Right atrium auricular region (tissue), 2 donors: ENCODE measurements around the gene CYTH1. TPM values are rescaled to one million over a fixed set of nuclear protein-coding genes. Genes with fewer than 3 reads are reported as not detected.

ENCODE experiments used
- DNase-seq: peaks from one replicate; pipeline ENCODE4 v3.0.0-alpha.2; 2019; ENCODE audit warnings: low spot score
- H3K27ac ChIP-seq, 2 donors: fragments of 200-600 bp; sonication (generic); 1 replicate in 1 of 2; 2 replicates in 1 of 2; pipeline ENCODE4 v1.5.1; 2016 to 2019
- H3K27me3 ChIP-seq, 2 donors: fragments of 200-600 bp; sonication (generic); one replicate each; pipeline versions ENCODE4 v1.5.1 to v1.6.0; 2017 to 2019
- H3K36me3 ChIP-seq: fragments of 200-600 bp; sonication (generic); one replicate; pipeline ENCODE4 v1.5.1; 2016
- H3K4me1 ChIP-seq, 2 donors: fragments of 200-600 bp; sonication (generic); one replicate each; pipeline versions ENCODE4 v1.5.1 to v1.6.0; 2017 to 2019
- H3K4me3 ChIP-seq, 2 donors: fragments of 200-600 bp; sonication (generic); 1 replicate in 1 of 2; 2 replicates in 1 of 2; pipeline ENCODE4 v1.5.1; 2017 to 2019; ENCODE audit warnings: mild to moderate bottlenecking in 1 of 2, moderate library complexity in 1 of 2
- H3K9me3 ChIP-seq, 2 donors: fragments of 200-600 bp; sonication (generic); one replicate each; pipeline ENCODE4 v1.5.1; 2019
- total RNA-seq, 2 donors: library from RNA; depleted of rRNA; stranded (reverse); fragments of >200 nt; gene quantifications; one replicate each; pipeline ENCODE4 v1.1.0, GENCODE V29; 2016
- TF ChIP-seq, protein P1 (sequence below), 2 donors: fragments of 200-600 bp; sonication (generic); IDR thresholded peaks; one replicate each; pipeline ENCODE4 v1.5.1; 2019; ENCODE audit warnings: antibody characterized with exemption in 2 of 2

Gene CYTH1
- total RNA-seq, 2 donors from 2014 or later, result 23.8 to 31.0 TPM

GRCh38 chr17:78637643-78638420 is 144.2 kb downstream of the CYTH1 start:
- no peaks in the 10 kb centered on the region for H3K36me3 ChIP-seq
- TF ChIP-seq, protein P1, sequence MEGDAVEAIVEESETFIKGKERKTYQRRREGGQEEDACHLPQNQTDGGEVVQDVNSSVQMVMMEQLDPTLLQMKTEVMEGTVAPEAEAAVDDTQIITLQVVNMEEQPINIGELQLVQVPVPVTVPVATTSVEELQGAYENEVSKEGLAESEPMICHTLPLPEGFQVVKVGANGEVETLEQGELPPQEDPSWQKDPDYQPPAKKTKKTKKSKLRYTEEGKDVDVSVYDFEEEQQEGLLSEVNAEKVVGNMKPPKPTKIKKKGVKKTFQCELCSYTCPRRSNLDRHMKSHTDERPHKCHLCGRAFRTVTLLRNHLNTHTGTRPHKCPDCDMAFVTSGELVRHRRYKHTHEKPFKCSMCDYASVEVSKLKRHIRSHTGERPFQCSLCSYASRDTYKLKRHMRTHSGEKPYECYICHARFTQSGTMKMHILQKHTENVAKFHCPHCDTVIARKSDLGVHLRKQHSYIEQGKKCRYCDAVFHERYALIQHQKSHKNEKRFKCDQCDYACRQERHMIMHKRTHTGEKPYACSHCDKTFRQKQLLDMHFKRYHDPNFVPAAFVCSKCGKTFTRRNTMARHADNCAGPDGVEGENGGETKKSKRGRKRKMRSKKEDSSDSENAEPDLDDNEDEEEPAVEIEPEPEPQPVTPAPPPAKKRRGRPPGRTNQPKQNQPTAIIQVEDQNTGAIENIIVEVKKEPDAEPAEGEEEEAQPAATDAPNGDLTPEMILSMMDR (IDR thresholded peaks at IDR 0.05), result no peak
- no peak overlapping the region for H3K27ac ChIP-seq
- H3K4me1 ChIP-seq, result no peaks in the 10 kb centered on the region
- no peak overlapping the region for H3K4me3 ChIP-seq
- no peak for DNase-seq
- H3K27me3 ChIP-seq, result no peaks in the 10 kb centered on the region
- H3K9me3 ChIP-seq, result no peaks in the 10 kb centered on the region

DNA sequence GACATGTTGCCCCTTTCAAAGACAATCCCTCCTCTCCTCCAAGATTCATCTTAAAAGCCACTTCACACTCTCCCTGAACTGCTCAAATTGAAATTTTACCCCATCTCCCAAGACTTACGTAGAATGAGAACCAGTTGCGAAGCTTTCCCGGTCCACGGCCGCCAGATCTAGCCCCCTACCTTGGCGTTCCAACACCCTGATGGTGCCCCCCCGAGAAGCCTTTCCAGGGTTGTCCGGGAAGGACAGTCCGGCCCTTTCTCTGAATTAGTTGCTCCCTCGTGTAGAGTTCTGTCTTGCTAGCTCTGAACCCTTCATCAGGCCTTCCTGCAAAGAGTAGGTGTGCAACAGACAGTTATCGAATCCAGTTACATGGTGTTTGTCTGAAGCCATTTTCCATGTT is 144.9 kb downstream of the CYTH1 start:
- Histone ChIP-seq H3K36me3 (no peaks in the 10 kb centered on the region), H3K9me3 (no peaks in the 10 kb centered on the region), H3K4me3 (no peak overlapping the region), H3K4me1 (no peaks in the 10 kb centered on the region), H3K27ac (no peak overlapping the region), H3K27me3 (no peaks in the 10 kb centered on the region)
- DNase-seq, result no peak
- TF ChIP-seq, protein P1 (IDR thresholded peaks at IDR 0.05), result no peak

- TF ChIP-seq, protein P1 (IDR thresholded peaks at IDR 0.05), result no peak
- Histone ChIP-seq H3K9me3 (no peaks in the 10 kb centered on the region), H3K36me3 (no peaks in the 10 kb centered on the region), H3K4me1 (no peaks in the 10 kb centered on the region), H3K4me3 (no peak overlapping the region), H3K27ac (no peak overlapping the region), H3K27me3 (no peaks in the 10 kb centered on the region)
- no peak for DNase-seq
Observed at GRCh38 chr17:78634154-78634553, 147.9 kb downstream of the CYTH1 start.

DNA sequence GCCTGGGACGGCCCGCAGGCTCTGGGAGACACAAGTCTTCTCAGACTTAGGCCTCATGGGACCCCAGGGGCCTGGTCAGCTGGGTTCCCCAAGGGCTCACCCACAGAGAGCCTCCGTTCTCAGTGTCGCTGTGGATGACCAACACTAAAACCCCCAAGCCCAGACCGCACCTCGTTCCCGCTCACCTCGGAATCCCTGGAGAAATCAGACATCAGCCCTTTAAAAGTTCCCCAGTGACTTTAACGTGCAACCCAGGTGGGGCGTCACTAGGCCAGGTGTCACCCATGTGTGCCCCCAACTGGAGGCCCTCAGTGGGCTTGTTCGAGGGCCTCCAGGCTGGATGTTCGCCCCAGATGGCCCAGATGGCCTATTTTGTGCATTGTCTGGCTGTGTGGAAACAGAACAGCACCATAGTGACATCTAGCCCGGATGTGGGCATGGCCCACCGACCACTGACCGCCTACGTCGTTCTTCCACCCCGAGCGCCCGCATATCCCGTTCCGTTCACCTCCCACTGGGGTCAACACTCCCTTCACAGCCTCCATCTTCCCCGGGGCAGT is 152.6 kb downstream of the CYTH1 start:
- no peaks in the 10 kb centered on the region for H3K4me1 ChIP-seq
- no peak overlapping the region for H3K27ac ChIP-seq
- H3K36me3 ChIP-seq, result no peaks in the 10 kb centered on the region
- no peak for DNase-seq
- no peaks in the 10 kb centered on the region for H3K27me3 ChIP-seq
- H3K4me3 ChIP-seq, result no peak overlapping the region
- TF ChIP-seq, protein P1 (IDR thresholded peaks at IDR 0.05), result no peak
- no peaks in the 10 kb centered on the region for H3K9me3 ChIP-seq

GRCh38 chr17:78628547-78629435 is 153.3 kb downstream of the CYTH1 start:
- Histone ChIP-seq H3K9me3 (no peaks in the 10 kb centered on the region), H3K27ac (no peak overlapping the region), H3K27me3 (no peaks in the 10 kb centered on the region), H3K4me3 (no peak overlapping the region), H3K4me1 (no peaks in the 10 kb centered on the region), H3K36me3 (no peaks in the 10 kb centered on the region)
- TF ChIP-seq, protein P1 (IDR thresholded peaks at IDR 0.05), result no peak
- no peak for DNase-seq
